HG03095 (cell line): ENCODE data around the gene LRTM1.

ENCODE experiments used
- ATAC-seq: cut with Tn5 transposase; IDR thresholded peaks from one replicate; pipeline ENCODE4 v1.9.1; 2021; ENCODE audit warnings: moderate library complexity; ENCODE audit not compliant: unreplicated experiment

The LRTM1 gene

GRCh38 chr3:54928046-54928770 lies at the start of gene LRTM1:
TSS of gene LRTM1 (minus strand) at chr3:54928059. CDS start at chr3:54927911, 148 bp downstream.
- ATAC-seq, result no peak

GRCh38 chr3:54977439-54977838 lies 49.6 kb upstream of the LRTM1 start:
- no peak for ATAC-seq

GRCh38 chr3:54970895-54971294 lies 43.0 kb upstream of the LRTM1 start:
- no peak for ATAC-seq

GRCh38 chr3:54969652-54970051 lies 41.8 kb upstream of the LRTM1 start:
- ATAC-seq, result no peak

- ATAC-seq, result no peak
These were observed 40.8 kb upstream of the LRTM1 start for GRCh38 chr3:54968546-54969172.

GRCh38 chr3:54967731-54968161 lies 39.9 kb upstream of the LRTM1 start:
- ATAC-seq, result no peak

- no peak for ATAC-seq
These were observed 39.1 kb upstream of the LRTM1 start for GRCh38 chr3:54966979-54967378.

GRCh38 chr3:54965746-54966145 lies 37.9 kb upstream of the LRTM1 start:
- ATAC-seq, result no peak

GRCh38 chr3:54964081-54964480 lies 36.2 kb upstream of the LRTM1 start:
- no peak for ATAC-seq

GRCh38 chr3:54963641-54964040 lies 35.8 kb upstream of the LRTM1 start:
- no peak for ATAC-seq

GRCh38 chr3:54962200-54962599 lies 34.3 kb upstream of the LRTM1 start:
- no peak for ATAC-seq

- no peak for ATAC-seq
These were observed 32.8 kb upstream of the LRTM1 start for GRCh38 chr3:54960701-54961100.

GRCh38 chr3:54960082-54960481 lies 32.2 kb upstream of the LRTM1 start:
- no peak for ATAC-seq

GRCh38 chr3:54957711-54958110 lies 29.9 kb upstream of the LRTM1 start:
- no peak for ATAC-seq

GRCh38 chr3:54955941-54956340 lies 28.1 kb upstream of the LRTM1 start:
- no peak for ATAC-seq

- ATAC-seq, result no peak
These were observed 27.6 kb upstream of the LRTM1 start for GRCh38 chr3:54955496-54955895.

- no peak for ATAC-seq
These were observed 26.7 kb upstream of the LRTM1 start for GRCh38 chr3:54954521-54954920.

- ATAC-seq, result no peak
These were observed 26.2 kb upstream of the LRTM1 start for GRCh38 chr3:54954022-54954421.

GRCh38 chr3:54951405-54951804 lies 23.5 kb upstream of the LRTM1 start:
- no peak for ATAC-seq

- no peak for ATAC-seq
These were observed 22.6 kb upstream of the LRTM1 start for GRCh38 chr3:54950391-54951003.

GRCh38 chr3:54949491-54950044 lies 21.7 kb upstream of the LRTM1 start:
- no peak for ATAC-seq
